ENCODE measurements around the gene RAB25.

RAB25 gene

DNA sequence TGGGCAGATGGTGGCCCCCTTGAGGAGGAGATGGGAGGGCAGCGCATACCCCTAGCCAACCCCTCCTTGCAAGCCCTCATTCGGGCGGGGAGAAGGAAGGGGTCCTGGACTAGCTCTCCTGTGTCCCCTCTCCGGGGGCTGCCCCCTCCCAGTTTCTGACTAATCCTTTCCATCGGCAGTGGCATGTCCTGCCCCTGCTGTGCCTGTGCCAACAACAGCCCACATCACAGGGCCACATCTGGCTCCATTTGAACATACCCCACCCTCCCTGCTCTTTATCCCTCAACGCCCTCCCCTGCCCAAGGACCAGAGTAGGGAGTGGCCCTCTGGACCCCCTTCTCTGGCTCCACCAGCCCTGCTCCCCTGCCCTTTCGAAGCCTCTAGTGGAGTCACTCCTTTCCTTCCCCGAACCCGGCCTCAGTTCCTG, 42.6 kb downstream of the RAB25 start:
- H3K27ac ChIP-seq, result no peak overlapping the region; the same call in 1 of the 2 replicates
- TF ChIP-seq ZFX (IDR thresholded peaks at IDR 0.05) (no peak), CTCF (conservative IDR thresholded peaks at IDR 0.05) (no peak)

DNA sequence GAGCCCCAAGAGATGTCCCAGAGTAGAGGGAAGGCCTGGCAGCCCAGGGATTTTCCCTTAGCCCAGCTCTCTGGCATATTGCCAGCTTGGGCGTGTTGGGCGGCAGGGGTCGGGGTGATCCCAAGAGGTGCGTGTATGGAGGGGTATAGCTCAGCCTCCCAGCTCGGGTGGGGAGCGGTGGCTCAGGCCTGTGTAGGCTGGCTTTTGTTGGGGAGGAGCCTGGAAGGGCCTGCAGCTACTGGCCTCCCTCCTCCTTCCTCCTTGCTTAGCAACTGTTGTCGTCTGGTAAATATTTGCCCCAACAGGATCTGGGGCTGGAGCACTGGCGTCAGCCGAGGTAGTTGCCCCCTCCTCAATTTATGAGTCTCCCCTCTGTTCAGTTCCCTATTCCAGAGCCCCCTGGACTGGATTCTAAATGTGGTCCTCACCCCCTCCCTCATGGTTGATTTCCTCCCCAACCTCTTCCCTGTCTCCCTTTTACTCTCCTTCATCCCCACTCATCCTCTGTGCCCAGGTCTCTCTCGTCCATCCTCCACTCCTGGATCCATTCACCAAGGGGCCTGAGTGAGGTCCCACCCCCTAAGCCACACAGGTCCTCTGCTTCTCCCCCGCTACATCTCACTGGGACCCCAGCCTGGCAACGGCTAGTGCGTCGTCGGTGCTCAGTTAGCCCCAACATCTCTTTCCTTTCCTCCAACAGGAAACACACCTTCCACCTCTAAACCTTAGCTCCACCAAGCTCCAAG, 43.3 kb downstream of the RAB25 start:
- H3K27ac ChIP-seq, result peak overlapping the region; percentile 5; the same call in 1 of the 2 replicates
- TF ChIP-seq ZFX (IDR thresholded peaks at IDR 0.05) (no peak), CTCF (conservative IDR thresholded peaks at IDR 0.05) (no peak)

GRCh38 chr1:156104861-156105832, 44.2 kb downstream of the RAB25 start:
- peak overlapping the region; percentile 5; the same call in 1 of the 2 replicates for H3K27ac ChIP-seq
- no peak for TF ChIP-seq CTCF (conservative IDR thresholded peaks at IDR 0.05)
- TF ChIP-seq ZFX (IDR thresholded peaks at IDR 0.05), result no peak

DNA sequence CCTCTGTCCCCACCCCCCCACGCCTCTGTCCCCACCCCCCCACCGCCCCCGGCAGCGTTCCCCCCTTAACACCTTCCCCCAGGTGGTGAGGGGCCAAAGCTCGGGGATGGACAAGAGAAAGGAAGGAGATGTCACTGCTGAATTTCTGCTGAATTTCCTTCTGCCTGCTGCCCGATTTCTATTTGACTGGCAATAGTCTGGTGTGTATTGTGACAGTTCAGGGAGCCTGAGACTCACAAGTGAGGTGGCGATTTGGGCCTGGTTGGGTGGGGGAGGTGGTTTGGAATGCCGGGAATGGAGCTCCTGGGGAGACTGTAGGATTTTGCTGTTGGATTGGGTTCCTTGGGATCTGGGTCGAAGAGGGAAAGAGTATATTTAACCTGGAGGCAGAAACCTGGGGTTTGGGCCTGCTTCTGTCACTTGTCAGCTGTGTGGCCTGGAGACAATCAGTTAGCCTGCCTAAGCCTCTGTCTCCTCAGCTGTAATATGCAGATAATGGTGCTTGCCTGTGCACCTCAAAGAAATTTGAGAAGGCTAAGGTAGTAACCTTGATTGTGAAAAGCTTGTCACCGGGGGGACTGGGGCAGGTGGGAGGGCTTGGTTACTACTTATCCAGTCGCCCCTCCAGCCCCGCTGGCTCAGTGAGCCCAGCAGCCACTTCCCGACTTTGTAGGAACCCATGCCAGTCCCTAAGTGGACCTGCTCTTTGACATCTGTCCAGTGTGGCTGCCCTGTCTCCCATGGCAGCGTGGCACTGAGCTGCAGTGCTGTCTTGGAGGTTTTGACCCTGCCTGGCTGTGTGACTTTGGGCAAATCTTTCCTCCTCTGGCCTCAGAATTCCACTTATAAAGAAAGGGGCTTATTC, 45.9 kb downstream of the RAB25 start:
- no peak overlapping the region for H3K27ac ChIP-seq
- TF ChIP-seq ZFX (IDR thresholded peaks at IDR 0.05) (no peak), CTCF (conservative IDR thresholded peaks at IDR 0.05) (no peak)

GRCh38 chr1:156108057-156108456, 47.1 kb downstream of the RAB25 start:
- TF ChIP-seq CTCF (conservative IDR thresholded peaks at IDR 0.05) (no peak), ZFX (IDR thresholded peaks at IDR 0.05) (no peak)
- H3K27ac ChIP-seq, result no peak overlapping the region

DNA sequence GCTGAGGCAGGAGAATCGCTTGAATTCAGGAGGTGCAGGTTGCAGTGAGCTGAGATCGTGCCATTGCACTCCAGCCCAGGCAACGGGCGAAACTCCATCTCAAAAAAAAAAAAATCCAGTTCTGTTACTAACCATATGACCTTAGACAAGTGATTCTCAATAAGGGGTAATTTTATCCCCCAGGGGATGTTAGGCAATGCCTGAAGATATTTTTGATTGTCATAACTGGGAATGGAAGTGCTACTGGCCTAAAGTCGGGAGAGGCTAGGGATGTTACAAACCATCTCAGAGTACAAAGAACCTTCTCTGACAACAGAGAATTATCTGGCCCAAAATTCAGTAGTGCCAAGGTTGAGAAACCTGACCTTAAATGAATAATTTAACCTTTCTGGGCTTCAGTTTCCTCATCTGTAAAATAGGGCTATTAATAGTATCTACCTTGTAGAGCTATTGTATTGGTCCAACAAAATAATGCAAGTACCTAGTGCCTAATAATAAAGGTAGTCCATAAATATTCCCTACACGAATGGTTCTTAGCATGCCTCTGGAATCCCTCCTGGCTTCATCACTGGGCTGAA, 47.8 kb downstream of the RAB25 start:
- TF ChIP-seq ZFX (IDR thresholded peaks at IDR 0.05), result no peak
- TF ChIP-seq CTCF (conservative IDR thresholded peaks at IDR 0.05), result no peak
- H3K27ac ChIP-seq, result no peak overlapping the region

Data from C4-2B (cell line).